Activated CD4-positive, CD25-positive, alpha-beta regulatory T cell treated with anti-CD3 and anti-CD28 coated beads, Interleukin-2, amount 50 U/mL, for 72 hours (primary cell): ENCODE data around the gene HAAO.

ENCODE experiments used
- DNase-seq: peaks from one replicate; pipeline ENCODE4 v3.0.0; 2021

Gene HAAO

DNA sequence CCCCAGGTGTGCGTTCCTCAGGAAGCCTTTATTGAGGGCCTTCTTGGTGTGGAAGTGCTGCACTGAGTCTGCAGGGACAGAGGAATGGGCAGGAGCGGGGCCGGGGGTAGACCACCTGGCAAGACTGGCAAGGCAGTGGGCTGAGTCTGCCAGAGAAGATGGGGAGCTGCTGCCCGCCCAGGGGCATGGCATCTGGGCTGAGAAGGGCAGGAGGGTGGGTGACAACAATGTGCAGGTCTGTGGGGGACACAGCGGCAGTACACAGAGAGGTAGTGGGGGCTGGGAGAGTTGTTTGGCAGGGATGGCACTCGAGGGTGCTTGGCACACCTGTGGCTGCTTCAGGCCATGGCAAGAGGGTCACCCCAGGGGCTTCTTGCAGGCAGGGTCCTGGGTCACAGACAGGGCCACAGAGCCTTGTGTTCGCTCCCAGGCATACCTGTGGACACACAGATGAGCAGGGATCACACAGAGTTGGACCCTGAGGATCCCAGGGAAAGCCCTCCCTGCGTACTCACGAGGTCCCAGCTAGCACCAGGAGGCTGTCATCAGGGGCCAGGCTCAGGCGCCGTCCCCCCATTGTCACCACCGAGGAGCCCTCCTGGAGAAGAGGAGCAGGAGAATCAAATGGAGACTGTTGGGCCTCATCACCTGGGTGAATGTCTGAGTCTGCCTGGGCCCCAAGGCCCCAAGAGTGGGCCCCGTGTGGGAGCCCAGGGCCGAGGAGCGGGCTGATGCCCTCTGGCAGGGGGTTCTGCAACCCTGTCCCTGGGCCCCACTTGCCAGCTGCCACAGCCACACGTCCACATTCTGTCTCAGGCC, 25.1 kb downstream of the HAAO start:
- DNase-seq: no peak

DNA sequence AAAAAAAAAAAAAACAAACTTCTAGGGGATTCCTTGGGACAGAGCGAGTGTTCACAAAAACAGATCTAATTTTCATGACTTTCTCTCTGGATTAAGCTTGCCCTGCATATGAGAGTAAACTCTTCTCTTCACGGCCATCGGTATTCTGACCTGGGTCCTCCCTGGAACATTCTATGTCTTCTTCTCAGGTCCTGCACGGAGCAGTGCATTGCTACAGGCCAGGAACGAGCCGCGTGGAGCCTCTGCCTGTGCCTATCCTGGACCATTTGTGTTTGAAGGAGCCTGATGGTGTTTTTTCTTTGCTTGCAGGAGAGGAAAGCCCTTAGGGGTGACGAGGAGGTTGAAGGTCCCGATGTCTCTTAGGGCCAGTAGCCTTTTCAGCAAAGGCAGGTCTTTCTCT, 26.7 kb downstream of the HAAO start:
- DNase-seq: no peak

DNA sequence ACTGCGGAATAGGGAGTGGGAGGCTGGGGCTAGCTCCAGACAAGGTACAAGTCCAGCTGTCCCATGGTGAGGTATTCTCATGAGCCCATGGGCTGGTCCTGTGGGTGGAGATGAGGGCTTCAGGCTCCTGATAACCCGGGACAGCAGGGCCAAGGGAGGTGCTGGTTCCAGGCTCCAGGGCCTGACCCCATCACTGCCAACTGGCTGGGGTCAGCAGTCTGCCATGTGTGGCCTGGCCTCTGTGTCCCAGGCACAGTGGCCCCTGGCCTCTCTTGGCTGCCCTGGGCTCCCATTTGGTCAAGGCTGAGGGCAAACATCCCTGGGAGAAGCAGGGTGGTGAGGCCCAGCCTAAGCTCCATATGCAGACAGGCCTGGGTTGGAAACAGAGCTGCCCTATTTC, 27.5 kb downstream of the HAAO start:
- no peak for DNase-seq

GRCh38 chr2:42764096-42764495, 28.3 kb downstream of the HAAO start, which contains the start of gene OXER1:
TSS of gene OXER1 (minus strand) at chr2:42764135. CDS start at chr2:42764062, 73 bp downstream.
- DNase-seq: no peak

GRCh38 chr2:42762823-42763804, 29.3 kb downstream of the HAAO start:
- DNase-seq: no peak

DNA sequence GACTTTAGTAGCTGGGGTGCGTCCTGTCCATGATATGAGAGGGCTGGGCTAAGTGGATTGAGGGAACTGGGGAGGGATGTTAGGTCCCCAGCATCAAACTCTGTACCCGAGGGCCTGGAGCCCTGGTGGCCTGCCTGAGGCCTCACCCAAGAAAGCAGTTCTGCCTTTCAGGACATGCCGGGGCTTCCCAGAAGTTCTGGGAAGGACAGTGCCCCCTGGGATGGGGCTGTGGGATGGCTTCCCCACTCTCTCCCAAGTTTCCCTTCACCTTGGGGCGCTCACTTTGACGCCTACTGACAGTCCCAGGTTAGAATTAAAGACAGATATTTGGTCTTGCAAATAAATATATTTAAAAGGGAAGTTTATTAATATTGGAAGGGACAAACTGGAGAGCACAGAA, 30.2 kb downstream of the HAAO start:
- DNase-seq: no peak

DNA sequence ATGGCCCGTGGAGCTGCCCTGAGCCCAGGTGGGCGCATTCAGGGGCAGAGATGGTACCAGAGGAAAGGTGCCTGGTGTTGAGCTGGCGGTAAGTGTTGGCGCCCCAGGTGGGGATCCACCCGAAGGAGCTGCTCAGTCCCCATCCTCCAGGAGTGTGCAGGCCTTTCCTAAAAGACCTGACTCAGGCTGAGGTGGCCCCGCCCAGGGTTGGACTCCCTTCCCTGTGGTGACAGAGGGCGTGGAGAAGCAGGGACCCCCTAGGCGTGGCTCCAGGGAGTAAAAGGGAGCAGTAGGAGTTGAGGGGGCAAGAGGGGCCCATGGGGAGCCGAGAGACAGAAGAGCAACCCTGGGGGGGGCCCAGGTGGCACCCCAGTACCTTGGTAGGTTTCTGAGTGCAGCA, 30.8 kb downstream of the HAAO start:
- DNase-seq: no peak

DNA sequence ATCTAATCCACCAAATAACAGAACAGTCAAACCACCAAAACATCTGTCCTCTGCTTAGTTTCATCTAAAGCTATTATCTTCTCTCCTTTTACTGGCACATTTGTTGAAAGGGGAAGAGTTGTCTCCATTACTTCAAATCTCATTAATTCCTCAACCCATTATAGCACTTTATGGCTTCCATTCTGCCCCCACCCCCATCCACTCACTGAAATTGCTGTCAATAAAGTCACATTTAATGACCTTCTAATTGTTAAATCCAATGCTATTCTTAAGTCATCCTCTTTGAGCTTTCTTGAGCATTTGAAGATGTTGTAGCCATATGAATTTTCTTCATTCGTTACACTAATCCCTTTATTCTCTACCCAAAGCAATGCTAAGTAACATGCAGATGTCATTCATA, 33.6 kb downstream of the HAAO start:
- DNase-seq: no peak

- DNase-seq: no peak
These were observed 34.2 kb downstream of the HAAO start for GRCh38 chr2:42757981-42758740.

DNA sequence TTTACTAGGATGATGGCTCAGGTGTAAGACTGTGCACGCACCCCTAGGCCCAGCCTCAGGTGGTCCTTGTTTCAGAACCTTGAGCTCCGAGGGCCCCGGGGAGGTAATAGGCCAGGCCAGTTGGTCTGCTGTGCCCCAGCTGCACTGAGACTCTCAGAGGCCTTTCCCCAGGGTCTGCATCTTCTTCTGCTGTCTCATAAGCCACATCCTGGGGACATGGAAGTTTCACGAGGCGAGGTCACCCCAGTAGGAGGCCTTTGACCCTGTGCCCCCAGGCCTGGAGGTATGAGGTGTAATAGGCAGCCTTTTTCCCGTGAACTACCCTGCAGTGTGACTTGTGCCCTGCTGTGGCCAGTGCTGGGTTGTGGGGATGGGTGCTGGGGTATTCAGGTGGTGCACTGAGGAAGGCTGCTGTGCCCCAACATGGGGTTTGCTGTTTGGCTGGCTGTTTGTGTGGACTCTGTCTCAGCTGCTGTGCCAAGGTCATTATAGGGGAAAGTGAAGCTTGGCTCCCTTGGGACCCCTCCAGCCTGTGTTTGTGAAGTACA, 35.3 kb downstream of the HAAO start:
- DNase-seq: no peak

- no peak for DNase-seq
These were observed 36.1 kb downstream of the HAAO start for GRCh38 chr2:42756150-42756775.

DNA sequence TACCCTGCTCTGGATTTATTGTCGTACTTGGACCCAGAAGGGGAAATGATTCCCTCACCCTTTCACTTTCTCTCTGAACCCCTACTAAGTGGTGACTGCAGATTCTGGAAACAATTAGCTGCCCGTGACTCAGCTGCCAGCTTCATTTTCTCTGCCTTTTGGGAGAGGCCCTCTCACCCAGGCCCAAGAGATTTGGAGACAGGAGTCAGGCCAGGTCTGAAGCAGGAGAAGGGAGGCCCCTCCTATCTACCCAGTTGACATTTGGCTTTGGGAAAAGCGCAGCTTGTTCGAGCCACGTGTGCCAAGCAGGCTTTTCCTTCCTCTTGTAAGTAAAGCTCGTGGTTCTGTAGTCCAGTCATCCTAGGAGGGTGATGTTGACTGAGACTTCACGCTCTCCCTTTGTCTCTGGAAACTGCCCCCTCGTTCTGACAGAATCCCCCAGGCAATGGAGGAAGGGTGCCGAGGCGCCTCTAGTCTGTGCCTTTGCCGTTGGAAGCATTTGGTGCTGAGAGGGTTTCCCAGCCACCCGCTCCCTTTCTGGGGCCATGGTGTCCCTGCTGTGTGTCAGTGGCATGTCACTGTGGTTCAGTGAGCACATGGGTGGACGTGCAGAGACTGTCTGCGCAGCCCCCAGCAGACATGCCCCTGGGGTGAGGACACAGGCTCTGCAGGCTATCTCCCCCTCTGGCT, 37.0 kb downstream of the HAAO start:
- DNase-seq: no peak

GRCh38 chr2:42754776-42755140, 37.6 kb downstream of the HAAO start:
- DNase-seq: no peak

DNA sequence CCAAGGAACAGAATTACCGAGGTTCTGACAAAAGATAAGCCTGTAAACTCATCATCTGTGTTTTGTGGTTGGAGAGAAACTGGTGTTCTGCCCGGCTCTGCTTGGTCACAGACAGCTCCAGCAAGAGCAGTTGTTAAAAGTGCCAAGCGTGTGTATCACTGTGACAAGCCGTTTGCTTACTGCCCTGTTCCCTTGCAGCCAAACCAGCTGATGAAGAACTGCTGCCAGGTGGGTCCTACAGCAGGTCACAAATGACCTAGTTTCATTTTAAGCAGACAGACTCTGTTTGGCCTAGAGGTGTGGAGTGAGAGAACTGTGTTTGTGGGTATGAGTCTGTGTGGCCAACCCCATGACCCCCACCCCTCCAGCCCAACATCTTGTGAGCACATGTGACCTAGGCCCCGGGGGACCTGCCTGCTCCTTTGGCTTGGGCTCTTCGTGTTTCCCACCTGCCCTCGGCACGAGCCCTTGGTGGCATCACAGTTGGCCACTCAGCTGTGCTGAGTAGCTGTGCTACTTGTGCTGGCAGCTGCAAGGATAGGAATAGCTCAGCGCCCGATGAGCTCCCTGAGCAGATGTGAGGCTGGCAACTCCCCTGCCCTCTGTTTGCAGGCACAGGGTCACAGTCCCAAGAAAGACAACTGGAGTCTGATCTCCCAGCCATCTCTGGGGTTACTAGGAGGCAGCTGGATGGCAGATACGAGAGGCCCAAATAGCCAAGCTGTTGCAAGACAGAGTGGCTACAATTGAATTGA, 38.2 kb downstream of the HAAO start:
- DNase-seq: no peak

GRCh38 chr2:42752816-42753813, 39.3 kb downstream of the HAAO start:
- DNase-seq: no peak

DNA sequence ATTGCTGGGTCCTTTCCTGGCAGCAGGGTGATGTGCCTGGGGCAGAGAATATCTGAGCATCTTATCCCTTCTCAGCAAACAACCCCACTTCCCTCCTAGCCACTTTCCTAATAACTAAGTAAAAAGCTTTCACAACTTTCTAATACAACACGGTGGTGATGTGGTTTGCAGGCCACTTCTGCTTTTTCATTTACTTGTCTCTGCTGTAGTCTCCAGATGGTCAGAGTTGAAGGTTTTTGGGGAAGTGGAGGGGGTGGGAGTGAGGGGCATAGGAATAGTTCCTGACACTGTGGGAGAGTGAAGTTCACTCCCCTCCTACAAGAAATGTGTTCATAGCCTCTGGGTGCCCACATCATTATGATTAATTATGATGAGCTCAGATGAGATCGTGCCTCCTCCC, 40.1 kb downstream of the HAAO start:
- DNase-seq: no peak

DNA sequence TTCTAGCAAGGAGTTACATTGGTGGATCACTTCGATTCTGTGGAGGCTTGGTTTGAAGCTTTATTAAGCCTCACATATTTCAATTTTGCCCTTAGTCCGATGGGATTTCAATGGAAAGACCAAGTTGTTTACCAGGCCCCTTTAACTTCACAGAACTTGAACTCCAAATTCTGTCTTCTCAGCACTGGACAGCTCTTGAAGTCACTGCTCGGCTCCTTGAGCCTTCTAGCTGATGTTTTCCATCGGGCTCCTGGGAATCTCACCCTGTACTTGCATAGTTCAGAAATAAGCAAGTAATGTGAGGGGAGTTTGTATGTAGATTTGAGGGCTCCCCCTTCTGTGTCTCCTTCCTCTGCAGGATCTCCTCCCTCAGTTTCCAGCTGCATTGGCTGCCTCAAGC, 43.5 kb downstream of the HAAO start:
- DNase-seq: no peak

GRCh38 chr2:42747422-42747821, 45.0 kb downstream of the HAAO start:
- DNase-seq: no peak

GRCh38 chr2:42744545-42745082, 47.8 kb downstream of the HAAO start:
- no peak for DNase-seq

- DNase-seq: no peak
These were observed 48.8 kb downstream of the HAAO start for GRCh38 chr2:42743659-42743990.
